Upper lobe of left lung (tissue), 6 donors: ENCODE results near the gene CNTNAP2. TPM values are rescaled to one million over a fixed set of nuclear protein-coding genes. Genes with fewer than 3 reads are reported as not detected.
"Not testable (repeated sequence)": the region's sequence is repeated elsewhere in the genome, so short reads cannot be mapped to it uniquely, and the experiment has no call there.

ENCODE experiments used
- ATAC-seq, 2 donors: fragments of 200-7000 bp; cut with Tn5 transposase; one replicate each; pipeline ENCODE4 v1.9.1; 2022; ENCODE audit warnings: mild to moderate bottlenecking in 2 of 2, moderate library complexity in 2 of 2; ENCODE audit not compliant: low FRiP score in 2 of 2
- DNase-seq, 2 donors: peaks; one replicate each; pipeline ENCODE4 v3.0.0-alpha.2; 2019 to 2020
- H3K27ac ChIP-seq, 4 donors: fragments of 200-600 bp; sonication (generic); one replicate each; pipeline ENCODE4 v1.5.1; 2016 to 2019
- H3K27me3 ChIP-seq, 4 donors: fragments of 200-600 bp; sonication (generic); one replicate each; pipeline ENCODE4 v1.5.1; 2017 to 2019
- H3K36me3 ChIP-seq, 4 donors: fragments of 200-600 bp; sonication (generic); one replicate each; pipeline ENCODE4 v1.5.1; 2016 to 2019
- H3K4me1 ChIP-seq, 4 donors: fragments of 200-600 bp; sonication (generic); one replicate each; pipeline ENCODE4 v1.5.1; 2018 to 2019
- H3K4me3 ChIP-seq, 4 donors: fragments of 200-600 bp; sonication (generic); one replicate each; pipeline ENCODE4 v1.5.1; 2017 to 2019; ENCODE audit warnings: mild to moderate bottlenecking in 2 of 4, moderate library complexity in 1 of 4
- H3K9me3 ChIP-seq, 4 donors: fragments of 200-600 bp; sonication (generic); one replicate each; pipeline ENCODE4 v1.5.1; 2018 to 2019
- CTCF ChIP-seq, 6 experiments: fragments of 450-650 bp in 4 of 6; fragments of 200-600 bp in 2 of 6; sonication (generic) in 2 of 6; IDR thresholded peaks; one replicate each; pipeline ENCODE4 v1.5.1; 2016 to 2019; ENCODE audit warnings: antibody characterized with exemption in 6 of 6
- EP300 ChIP-seq, 4 donors: sonication (generic); formaldehyde crosslinking; IDR thresholded peaks; one replicate each; pipeline ENCODE4 v1.5.1; 2017; ENCODE audit warnings: antibody characterized with exemption in 4 of 4, control low read depth in 2 of 4
- POLR2A ChIP-seq, 4 donors: fragments of 450-650 bp; IDR thresholded peaks; one replicate each; pipeline ENCODE4 v1.5.1; 2016 to 2017; ENCODE audit warnings: antibody characterized with exemption in 4 of 4, mild to moderate bottlenecking in 2 of 4
- POLR2AphosphoS5 ChIP-seq, 2 donors: sonication (generic); formaldehyde crosslinking; IDR thresholded peaks; one replicate each; pipeline ENCODE4 v1.5.1; 2017; ENCODE audit warnings: antibody characterized with exemption in 2 of 2
- WGBS, 2 donors: methylation state at CpG; one replicate each; pipeline ENCODE4 v1.1.5; 2017 to 2018; 5-methylcytosine and 5-hydroxymethylcytosine counted together
- total RNA-seq, 6 donors: library from RNA; depleted of rRNA in 4 of 6; stranded (reverse); fragments of >200 nt in 4 of 6; gene quantifications; one replicate each; pipeline versions ENCODE4 v1.1.0 to v1.2.1, GENCODE V29; 2016 to 2021
- donor health status: DM: no; HTN: no; CAD: no; lungs with moderate emphysema.
- donor health status: DM: no; HTN: yes; CAD: no; lungs with severe emphysema.

Gene CNTNAP2
- total RNA-seq, 6 donors from 2014 or later: 0.06 to 1.0 (median 0.37) TPM

GRCh38 chr7:148050492-148051158 is 1934.0 kb downstream of the CNTNAP2 start:
- 67 to 68% methylated on average over 3 of the region's 3 CpGs for WGBS, 2 donors
- Histone ChIP-seq H3K9me3 (no peaks in the 10 kb centered on the region), H3K27me3 (no peaks in the 10 kb centered on the region), H3K4me1 (no peaks in the 10 kb centered on the region), H3K4me3 (no peak overlapping the region), H3K27ac (no peak overlapping the region), H3K36me3 (no peaks in the 10 kb centered on the region)
- no peak for DNase-seq
- ATAC-seq: no peak
- TF ChIP-seq CTCF (IDR thresholded peaks at IDR 0.05) (no peak), POLR2A (IDR thresholded peaks at IDR 0.05) (no peak), EP300 (IDR thresholded peaks at IDR 0.05) (no peak), POLR2AphosphoS5 (IDR thresholded peaks at IDR 0.05) (no peak)

- DNase-seq: no peak
- no peak for ATAC-seq
- H3K9me3 ChIP-seq: no peaks in the 10 kb centered on the region
- no peak overlapping the region for H3K4me3 ChIP-seq
- no peaks in the 10 kb centered on the region for H3K27me3 ChIP-seq
- TF ChIP-seq POLR2A (IDR thresholded peaks at IDR 0.05) (no peak), POLR2AphosphoS5 (IDR thresholded peaks at IDR 0.05) (no peak), CTCF (IDR thresholded peaks at IDR 0.05) (no peak)
- 64 to 74% methylated on average over 3 of the region's 3 CpGs for WGBS, 2 donors
- H3K36me3 ChIP-seq: no peaks in the 10 kb centered on the region
- no peak overlapping the region for H3K27ac ChIP-seq
- no peaks in the 10 kb centered on the region for H3K4me1 ChIP-seq
Observed at GRCh38 chr7:148056406-148056805, 1939.8 kb downstream of the CNTNAP2 start.

GRCh38 chr7:148058092-148058491 is 1941.5 kb downstream of the CNTNAP2 start:
- H3K9me3 ChIP-seq: no peaks in the 10 kb centered on the region
- H3K4me1 ChIP-seq: no peaks in the 10 kb centered on the region
- H3K27ac ChIP-seq: no peak overlapping the region
- 62 to 66% methylated on average over 3 to 4 of the region's 4 CpGs for WGBS, 2 donors
- H3K27me3 ChIP-seq: no peaks in the 10 kb centered on the region
- H3K4me3 ChIP-seq: no peak overlapping the region
- ATAC-seq (no peak), DNase-seq (no peak)
- TF ChIP-seq CTCF (IDR thresholded peaks at IDR 0.05) (no peak), EP300 (IDR thresholded peaks at IDR 0.05) (no peak), POLR2A (IDR thresholded peaks at IDR 0.05) (no peak), POLR2AphosphoS5 (IDR thresholded peaks at IDR 0.05) (no peak)
- no peaks in the 10 kb centered on the region for H3K36me3 ChIP-seq

GRCh38 chr7:148058753-148059152 is 1942.2 kb downstream of the CNTNAP2 start:
- H3K36me3 ChIP-seq: no peaks in the 10 kb centered on the region
- H3K4me3 ChIP-seq: no peak overlapping the region
- DNase-seq (no peak), ATAC-seq (no peak)
- 68 to 82% methylated on average over 6 of the region's 6 CpGs for WGBS, 2 donors
- H3K27ac ChIP-seq: no peak overlapping the region
- no peaks in the 10 kb centered on the region for H3K9me3 ChIP-seq
- no peaks in the 10 kb centered on the region for H3K4me1 ChIP-seq
- no peaks in the 10 kb centered on the region for H3K27me3 ChIP-seq
- TF ChIP-seq CTCF (IDR thresholded peaks at IDR 0.05) (no peak), POLR2AphosphoS5 (IDR thresholded peaks at IDR 0.05) (no peak), POLR2A (IDR thresholded peaks at IDR 0.05) (no peak), EP300 (IDR thresholded peaks at IDR 0.05) (no peak)

- ATAC-seq (no peak), DNase-seq (no peak)
- 89 to 93% methylated on average over 1 of the region's 1 CpG for WGBS, 2 donors
- Histone ChIP-seq H3K9me3 (no peaks in the 10 kb centered on the region), H3K4me1 (no peaks in the 10 kb centered on the region), H3K27ac (no peak overlapping the region), H3K36me3 (no peaks in the 10 kb centered on the region), H3K4me3 (no peak overlapping the region), H3K27me3 (no peaks in the 10 kb centered on the region)
- TF ChIP-seq POLR2A (IDR thresholded peaks at IDR 0.05): no peak
Observed at GRCh38 chr7:148060724-148061123, 1944.1 kb downstream of the CNTNAP2 start.

- H3K36me3 ChIP-seq, H3K27me3 ChIP-seq, DNase-seq, H3K9me3 ChIP-seq, H3K4me1 ChIP-seq, H3K4me3 ChIP-seq, ATAC-seq, H3K27ac ChIP-seq: not testable (repeated sequence)
- WGBS, 2 donors: 69 to 80% methylated on average over 4 of the region's 4 CpGs
Observed at GRCh38 chr7:148078111-148078510, 1961.5 kb downstream of the CNTNAP2 start.
